Left cardiac atrium (tissue), 4 donors: ENCODE data around the gene KCNS3. TPM values are rescaled to one million over a fixed set of nuclear protein-coding genes. Genes with fewer than 3 reads are reported as not detected.

Experiments used
- ATAC-seq, 2 donors: fragments of 200-7000 bp; cut with Tn5 transposase; one replicate each; pipeline ENCODE4 v1.9.1; 2020; ENCODE audit warnings: mild to moderate bottlenecking in 2 of 2, moderate library complexity in 2 of 2
- DNase-seq: peaks from one replicate; pipeline ENCODE4 v3.0.0-alpha.2; 2020
- intact Hi-C, 2 donors: fragments of 100-400 bp; cut with DNase I; formaldehyde crosslinking; loops; one replicate each; pipeline versions ENCODE4 v1.14.1 to v1.15.1; 2022 to 2023
- total RNA-seq, 2 donors: library from RNA; stranded (reverse); fragmentation: NEBNext Ultra II Directional; extraction: Animal tissue kit (Norgen Biotek cat#: 25700); gene quantifications; one replicate each; pipeline ENCODE4 v1.2.1, GENCODE V29; 2021
- donor health status: DM: no; HTN: yes; CAD: no.
- donor health status: DM: no; HTN: yes; CAD: no; lungs with severe emphysema.
- donor health status: DM: yes; HTN: yes; CAD: no.
- donor health status: Dilated cardiomyopathy.

The KCNS3 gene
- total RNA-seq, 2 donors from 2014 or later, result 2.8 to 3.9 TPM

GRCh38 chr2:17871639-17872038 lies 6.8 kb upstream of the KCNS3 start:
- intact Hi-C loops, result no loop called here
- ATAC-seq (no peak), DNase-seq (no peak)

GRCh38 chr2:17873021-17873420 lies 5.4 kb upstream of the KCNS3 start:
- no peak for ATAC-seq
- intact Hi-C loops, result no loop called here
- no peak for DNase-seq

- no peak for ATAC-seq
- DNase-seq, result no peak
- intact Hi-C loops, result no loop called here
These were observed 1.9 kb upstream of the KCNS3 start for GRCh38 chr2:17876590-17876989.

- intact Hi-C loops, result no loop called here
- no peak for DNase-seq
- ATAC-seq, result peak in 1 of 2 donors; percentile 13
These were observed 621 bp upstream of the KCNS3 start for GRCh38 chr2:17877811-17878280.

- ATAC-seq (peak; percentile 73 to 81), DNase-seq (peak; percentile 61)
- intact Hi-C loops, result no loop called here
These were observed 858 bp downstream of the KCNS3 start for GRCh38 chr2:17879137-17879912.

- intact Hi-C loops, result no loop called here
- ATAC-seq (no peak), DNase-seq (no peak)
These were observed 1.4 kb downstream of the KCNS3 start for GRCh38 chr2:17879913-17880274.

- intact Hi-C loops, result no loop called here
- DNase-seq (no peak), ATAC-seq (no peak)
These were observed 14.5 kb downstream of the KCNS3 start for GRCh38 chr2:17892770-17893534.

GRCh38 chr2:17894005-17894404 lies 15.5 kb downstream of the KCNS3 start:
- DNase-seq, result no peak
- intact Hi-C loops, result no loop called here
- ATAC-seq, result no peak

GRCh38 chr2:17894556-17894955 lies 16.1 kb downstream of the KCNS3 start:
- no peak for ATAC-seq
- DNase-seq, result no peak
- intact Hi-C loops, result no loop called here

- DNase-seq (no peak), ATAC-seq (no peak)
- intact Hi-C loops, result no loop called here
These were observed 21.4 kb downstream of the KCNS3 start for GRCh38 chr2:17899871-17900270.

- no peak for DNase-seq
- ATAC-seq, result no peak
- intact Hi-C loops, result no loop called here
These were observed 22.8 kb downstream of the KCNS3 start for GRCh38 chr2:17901246-17901645.

- intact Hi-C loops, result no loop called here
- DNase-seq (no peak), ATAC-seq (no peak)
These were observed 32.5 kb downstream of the KCNS3 start for GRCh38 chr2:17910980-17911379.

GRCh38 chr2:17911491-17912260 lies 33.2 kb downstream of the KCNS3 start:
- no peak for ATAC-seq
- intact Hi-C loops, result no loop called here

GRCh38 chr2:17912266-17912691 lies 33.8 kb downstream of the KCNS3 start:
- ATAC-seq (peak in 1 of 2 donors; percentile 41), DNase-seq (no peak)
- intact Hi-C loops, result no loop called here

More at GRCh38 chr2:17911491-17912260, 33.2 kb downstream of the KCNS3 start:
- no peak for DNase-seq

- no peak for ATAC-seq
- intact Hi-C loops, result no loop called here
These were observed 36.6 kb downstream of the KCNS3 start for GRCh38 chr2:17915099-17915498.

GRCh38 chr2:17915811-17916518 lies 37.5 kb downstream of the KCNS3 start:
- intact Hi-C loops, result no loop called here
- DNase-seq (no peak), ATAC-seq (peak in 1 of 2 donors; percentile 31)

More at GRCh38 chr2:17915099-17915498, 36.6 kb downstream of the KCNS3 start:
- no peak for DNase-seq

- no peak for ATAC-seq
- intact Hi-C loops, result no loop called here
- no peak for DNase-seq
These were observed 38.1 kb downstream of the KCNS3 start for GRCh38 chr2:17916584-17916983.

- no peak for DNase-seq
- intact Hi-C loops, result no loop called here
- ATAC-seq, result no peak
These were observed 40.3 kb downstream of the KCNS3 start for GRCh38 chr2:17918789-17919188.

- no peak for ATAC-seq
- DNase-seq, result no peak
- intact Hi-C loops, result no loop called here
These were observed 52.3 kb downstream of the KCNS3 start for GRCh38 chr2:17930773-17931172.
